OCI-LY1 (cell line): ENCODE measurements around the gene KCNE2.
"Not testable (repeated sequence)": the region's sequence is repeated elsewhere in the genome, so short reads cannot be mapped to it uniquely, and the experiment has no call there.

Experiments used
- H2AFZ ChIP-seq: fragments of 200-600 bp; sonication (generic), shearing (Covaris generic); 2 replicates; pipeline ENCODE4 v1.6.0; 2014; ENCODE audit warnings: antibody characterized with exemption, mild to moderate bottlenecking, low read length
- H3F3A ChIP-seq: fragments of 200-600 bp; sonication (generic), shearing (Covaris generic); 2 replicates; pipeline ENCODE4 v1.6.0; 2014; ENCODE audit warnings: mild to moderate bottlenecking, antibody characterized with exemption, low read length, moderate library complexity; ENCODE audit not compliant: insufficient read depth
- H3K27ac ChIP-seq: fragments of 200-600 bp; sonication (generic); 2 replicates; pipeline ENCODE4 v1.5.1; 2014; ENCODE audit warnings: low read length, mixed run types, mild to moderate bottlenecking, low read depth; ENCODE audit not compliant: poor library complexity, severe bottlenecking
- H3K27me3 ChIP-seq: fragments of 200-600 bp; sonication (generic); 2 replicates; pipeline ENCODE4 v1.6.0; 2014; ENCODE audit warnings: antibody characterized with exemption, mild to moderate bottlenecking, low read length, moderate library complexity; ENCODE audit not compliant: insufficient read depth
- H3K36me3 ChIP-seq: fragments of 200-600 bp; sonication (generic); 2 replicates; pipeline ENCODE4 v1.6.1; 2014; ENCODE audit warnings: mild to moderate bottlenecking, antibody characterized with exemption, low read length, moderate library complexity, mixed read lengths; ENCODE audit not compliant: insufficient read depth
- H3K4me1 ChIP-seq: fragments of 200-600 bp; sonication (generic); 2 replicates; pipeline ENCODE4 v1.5.1; 2014; ENCODE audit warnings: mild to moderate bottlenecking, low read length, moderate library complexity; ENCODE audit not compliant: insufficient read depth, severe bottlenecking
- H3K4me2 ChIP-seq: fragments of 200-600 bp; sonication (generic), shearing (Covaris generic); 2 replicates; pipeline ENCODE4 v1.6.1; 2014; ENCODE audit warnings: low read length
- H3K4me3 ChIP-seq: fragments of 200-600 bp; sonication (generic); 2 replicates; pipeline ENCODE4 v1.5.1; 2014; ENCODE audit warnings: low read length, low read depth, mild to moderate bottlenecking, mixed read lengths; ENCODE audit not compliant: poor library complexity, severe bottlenecking
- H3K79me2 ChIP-seq: fragments of 200-600 bp; shearing (Covaris generic); 2 replicates; pipeline ENCODE4 v1.6.1; 2016; ENCODE audit warnings: mixed run types, low read length, mixed read lengths; ENCODE audit not compliant: insufficient read depth
- H3K9ac ChIP-seq: fragments of 200-600 bp; sonication (generic), shearing (Covaris generic); 2 replicates; pipeline ENCODE4 v1.6.1; 2014; ENCODE audit warnings: mild to moderate bottlenecking, low read length, mixed read lengths
- H3K9me2 ChIP-seq: fragments of 200-600 bp; sonication (generic), shearing (Covaris generic); 2 replicates; pipeline ENCODE4 v1.6.1; 2014; ENCODE audit warnings: low read depth, mild to moderate bottlenecking, low read length, mixed read lengths
- H3K9me3 ChIP-seq: fragments of 200-600 bp; shearing (Covaris generic); 2 replicates; pipeline ENCODE4 v1.6.1; 2014; ENCODE audit warnings: low read length, mixed read lengths
- H4K20me1 ChIP-seq: fragments of 200-600 bp; sonication (generic), shearing (Covaris generic); 2 replicates; pipeline ENCODE4 v1.6.0; 2016; ENCODE audit warnings: mild to moderate bottlenecking, low read length; ENCODE audit not compliant: insufficient read depth

The KCNE2 gene

GRCh38 chr21:34404742-34405141, 40.9 kb downstream of the KCNE2 start:
- H3K9me2 ChIP-seq, H4K20me1 ChIP-seq, H3K4me1 ChIP-seq, H3K9me3 ChIP-seq, H3K9ac ChIP-seq, H3K36me3 ChIP-seq, H3K4me2 ChIP-seq, H3K27ac ChIP-seq, H2AFZ ChIP-seq, H3K27me3 ChIP-seq, H3F3A ChIP-seq, H3K4me3 ChIP-seq, H3K79me2 ChIP-seq: not testable (repeated sequence)

DNA sequence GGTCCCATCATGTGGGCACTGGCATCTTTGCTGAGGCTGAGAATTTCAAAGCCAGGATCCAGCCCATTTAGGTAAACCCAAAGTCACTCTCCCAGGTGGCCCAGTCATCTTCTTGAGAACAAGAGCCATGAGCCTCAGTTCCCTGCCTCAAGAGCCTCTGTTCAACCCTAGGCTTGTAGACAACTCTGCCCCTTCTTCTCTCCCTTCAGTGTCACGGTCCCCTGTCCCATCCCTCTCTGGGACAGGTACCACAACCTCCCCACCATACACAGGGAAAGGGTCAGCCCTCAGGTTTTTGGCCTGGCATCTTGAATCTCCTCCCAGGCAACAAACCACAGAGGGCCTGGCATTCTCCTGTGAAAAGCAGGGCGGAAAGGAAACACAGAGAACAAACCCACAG, 41.9 kb downstream of the KCNE2 start:
- not testable (repeated sequence) for H3K27ac ChIP-seq, H4K20me1 ChIP-seq, H3K79me2 ChIP-seq, H3K9ac ChIP-seq, H3K9me2 ChIP-seq, H3K36me3 ChIP-seq, H3K4me1 ChIP-seq, H3K4me3 ChIP-seq, H3K27me3 ChIP-seq, H3K4me2 ChIP-seq, H2AFZ ChIP-seq, H3F3A ChIP-seq, H3K9me3 ChIP-seq

DNA sequence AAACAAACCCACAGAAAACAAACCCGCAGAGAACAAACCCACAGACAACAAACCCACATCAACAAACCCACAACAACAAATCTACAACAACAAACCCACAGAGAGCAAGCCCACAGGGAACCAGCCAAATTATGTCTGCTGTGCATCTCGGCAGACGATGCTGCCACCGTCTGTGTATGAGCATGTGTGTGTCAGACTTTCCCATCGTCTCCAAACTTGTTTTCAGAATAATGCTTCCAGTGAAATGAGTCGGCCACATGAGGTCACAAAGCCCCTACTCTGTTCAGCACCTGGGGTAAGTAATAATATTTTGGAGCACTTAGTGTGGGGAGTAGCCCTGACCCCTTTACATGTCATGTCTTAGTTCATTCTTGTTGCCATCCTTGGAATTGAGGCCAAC, 42.3 kb downstream of the KCNE2 start:
- H3K9ac ChIP-seq, H3K4me2 ChIP-seq: not testable (repeated sequence)

DNA sequence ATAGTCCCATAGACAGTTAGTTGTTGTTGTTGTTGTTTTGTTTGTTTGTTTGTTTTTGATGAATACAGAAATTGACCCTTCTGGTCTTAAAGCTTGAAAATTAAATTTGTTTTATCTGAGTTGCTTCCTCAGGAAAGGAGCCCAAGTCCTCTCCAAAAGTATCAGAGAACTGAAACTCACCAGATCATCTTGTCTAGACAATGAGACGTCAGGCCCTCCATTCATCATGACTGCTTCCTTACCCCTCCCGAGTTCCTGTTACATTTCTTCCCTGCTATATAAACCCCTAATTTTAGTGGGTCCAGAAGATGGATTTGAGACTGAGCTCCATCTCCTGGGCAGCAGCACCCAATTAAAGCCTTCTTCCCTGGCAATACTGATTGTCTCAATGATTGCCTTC, 42.9 kb downstream of the KCNE2 start:
- H3K4me3 ChIP-seq, H4K20me1 ChIP-seq, H3K79me2 ChIP-seq, H3K27ac ChIP-seq, H3K9me3 ChIP-seq, H3K9me2 ChIP-seq, H3K27me3 ChIP-seq, H2AFZ ChIP-seq, H3K36me3 ChIP-seq, H3K4me2 ChIP-seq, H3K4me1 ChIP-seq, H3F3A ChIP-seq, H3K9ac ChIP-seq: not testable (repeated sequence)

More for the DNA sequence above, 42.3 kb downstream of the KCNE2 start:
- H2AFZ ChIP-seq, H3F3A ChIP-seq, H3K27me3 ChIP-seq, H3K79me2 ChIP-seq, H3K4me3 ChIP-seq, H3K9me3 ChIP-seq, H3K4me1 ChIP-seq, H4K20me1 ChIP-seq, H3K36me3 ChIP-seq, H3K9me2 ChIP-seq, H3K27ac ChIP-seq: not testable (repeated sequence)

- not testable (repeated sequence) for H3K9me3 ChIP-seq, H2AFZ ChIP-seq, H3K9ac ChIP-seq, H3K9me2 ChIP-seq, H3F3A ChIP-seq, H4K20me1 ChIP-seq, H3K27ac ChIP-seq, H3K4me2 ChIP-seq, H3K4me3 ChIP-seq, H3K27me3 ChIP-seq, H3K36me3 ChIP-seq, H3K4me1 ChIP-seq, H3K79me2 ChIP-seq
These were observed 43.5 kb downstream of the KCNE2 start for GRCh38 chr21:34407294-34407693.

- not testable (repeated sequence) for H4K20me1 ChIP-seq, H3K4me1 ChIP-seq, H3K36me3 ChIP-seq, H3F3A ChIP-seq, H3K27me3 ChIP-seq, H2AFZ ChIP-seq, H3K27ac ChIP-seq, H3K9me2 ChIP-seq, H3K4me3 ChIP-seq, H3K9me3 ChIP-seq, H3K4me2 ChIP-seq, H3K9ac ChIP-seq, H3K79me2 ChIP-seq
These were observed 53.8 kb downstream of the KCNE2 start for GRCh38 chr21:34417448-34418077.
